Testis (tissue), 3 donors: Measurements from ENCODE around the gene CARHSP1. TPM values are rescaled to one million over a fixed set of nuclear protein-coding genes. Genes with fewer than 3 reads are reported as not detected.

Source experiments
- DNase-seq: peaks from one replicate; pipeline ENCODE4 v3.0.0-alpha.2; 2019
- H3K27ac ChIP-seq, 2 donors: fragments of 200-600 bp; sonication (generic); one replicate each; pipeline ENCODE4 v1.5.1; 2019
- H3K27me3 ChIP-seq: fragments of 200-600 bp; sonication (generic); one replicate; pipeline ENCODE4 v1.5.1; 2019
- H3K36me3 ChIP-seq: fragments of 200-600 bp; sonication (generic); one replicate; pipeline ENCODE4 v1.5.1; 2017; ENCODE audit warnings: low read depth; ENCODE audit errors: missing control alignments
- H3K4me1 ChIP-seq: fragments of 200-600 bp; sonication (generic); one replicate; pipeline ENCODE4 v1.5.1; 2019
- H3K4me3 ChIP-seq, 2 donors: fragments of 200-600 bp; sonication (generic); one replicate each; pipeline ENCODE4 v1.5.1; 2017 to 2019
- H3K9me3 ChIP-seq: fragments of 200-600 bp; sonication (generic); one replicate; pipeline ENCODE4 v1.5.1; 2017
- POLR2A ChIP-seq: fragments of 450-650 bp; IDR thresholded peaks from one replicate; pipeline ENCODE4 v1.6.1; 2017; ENCODE audit warnings: antibody characterized with exemption, mild to moderate bottlenecking, moderate library complexity
- WGBS, 2 donors: methylation state at CpG; one replicate each; pipeline ENCODE4 v1.1.5; 2018; 5-methylcytosine and 5-hydroxymethylcytosine counted together
- intact Hi-C: fragments of 100-400 bp; cut with DNase I; formaldehyde crosslinking; loops from one replicate; pipeline ENCODE4 v1.15.1; 2023; ENCODE audit warnings: low total_unique reads
- polyA plus RNA-seq: library from polyadenylated mRNA; stranded (reverse); fragments of 350-450 nt; fragmentation: Illumina TruSeq; extraction: RNeasy Lipid Tissue Mini Kit (QIAGEN cat#74804); gene quantifications from one replicate; pipeline ENCODE4 v1.2.3, GENCODE V29; 2014; ENCODE audit warnings: low read depth, low replicate concordance; ENCODE audit not compliant: insufficient read depth
- total RNA-seq, 2 donors: library from RNA; depleted of rRNA; stranded (reverse); fragments of >200 nt; gene quantifications; one replicate each; pipeline ENCODE4 v1.2.3, GENCODE V29; 2016
- TF ChIP-seq, protein P1 (sequence below), 3 experiments: fragments of 450-650 bp in 2 of 3; fragments of 200-600 bp in 1 of 3; sonication (generic) in 1 of 3; IDR thresholded peaks; one replicate each; pipeline ENCODE4 v1.5.1; 2016 to 2019; ENCODE audit warnings: antibody characterized with exemption in 3 of 3, mild to moderate bottlenecking in 2 of 3, moderate library complexity in 1 of 3

The CARHSP1 gene
- total and polyA plus RNA-seq, 3 donors from 2014 or later, result 241 to 457 (median 437) TPM

DNA sequence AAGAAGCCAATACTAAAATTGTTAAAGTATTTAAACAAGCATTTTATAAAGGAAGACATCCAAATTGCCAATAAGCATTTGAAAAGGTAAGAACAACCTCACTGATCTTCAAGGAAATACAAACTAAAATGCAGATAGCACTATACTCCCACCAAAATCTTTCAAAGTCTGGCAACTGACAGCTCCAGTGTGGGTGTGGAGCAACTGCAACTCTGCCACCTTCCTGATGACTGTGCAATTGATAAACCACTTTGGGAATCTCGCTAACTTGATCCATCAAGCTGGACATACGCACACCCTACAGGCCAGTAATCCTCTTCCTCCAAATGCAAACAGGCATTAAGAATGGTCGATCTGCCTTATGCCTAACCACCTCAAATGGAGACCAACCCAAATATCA lies 45.3 kb upstream of the CARHSP1 start:
- no peaks in the 10 kb centered on the region for H3K36me3 ChIP-seq

DNA sequence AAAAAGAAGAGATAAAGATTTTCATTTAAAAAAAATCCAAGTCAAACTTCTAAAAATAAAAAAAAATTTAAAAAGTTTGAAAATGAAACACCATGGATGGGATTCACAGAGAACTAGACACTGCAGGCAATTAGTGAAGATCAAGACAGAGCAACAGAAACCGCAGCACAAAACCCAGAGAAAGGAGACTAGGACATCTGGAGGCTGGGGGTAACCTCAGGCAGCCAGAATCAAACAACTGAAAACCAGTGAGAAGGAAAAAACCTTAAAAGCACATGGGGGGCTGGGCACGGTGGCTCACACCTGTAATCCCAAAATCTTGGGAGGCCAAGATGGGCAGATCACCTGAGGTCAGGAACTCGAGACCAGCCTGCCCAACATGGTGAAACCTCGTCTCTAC lies 44.0 kb upstream of the CARHSP1 start:
- 95 to 96% methylated on average over 4 of the region's 4 CpGs for WGBS, 2 donors
- DNase-seq, result no peak
- no peak overlapping the region for H3K27ac ChIP-seq
- H3K36me3 ChIP-seq, result no peaks in the 10 kb centered on the region
- H3K4me1 ChIP-seq, result no peaks in the 10 kb centered on the region
- intact Hi-C loops, result no loop called here
- no peaks in the 10 kb centered on the region for H3K27me3 ChIP-seq
- no peaks in the 10 kb centered on the region for H3K9me3 ChIP-seq
- H3K4me3 ChIP-seq, result no peak overlapping the region
- no peak for TF ChIP-seq POLR2A
- TF ChIP-seq, protein P1, sequence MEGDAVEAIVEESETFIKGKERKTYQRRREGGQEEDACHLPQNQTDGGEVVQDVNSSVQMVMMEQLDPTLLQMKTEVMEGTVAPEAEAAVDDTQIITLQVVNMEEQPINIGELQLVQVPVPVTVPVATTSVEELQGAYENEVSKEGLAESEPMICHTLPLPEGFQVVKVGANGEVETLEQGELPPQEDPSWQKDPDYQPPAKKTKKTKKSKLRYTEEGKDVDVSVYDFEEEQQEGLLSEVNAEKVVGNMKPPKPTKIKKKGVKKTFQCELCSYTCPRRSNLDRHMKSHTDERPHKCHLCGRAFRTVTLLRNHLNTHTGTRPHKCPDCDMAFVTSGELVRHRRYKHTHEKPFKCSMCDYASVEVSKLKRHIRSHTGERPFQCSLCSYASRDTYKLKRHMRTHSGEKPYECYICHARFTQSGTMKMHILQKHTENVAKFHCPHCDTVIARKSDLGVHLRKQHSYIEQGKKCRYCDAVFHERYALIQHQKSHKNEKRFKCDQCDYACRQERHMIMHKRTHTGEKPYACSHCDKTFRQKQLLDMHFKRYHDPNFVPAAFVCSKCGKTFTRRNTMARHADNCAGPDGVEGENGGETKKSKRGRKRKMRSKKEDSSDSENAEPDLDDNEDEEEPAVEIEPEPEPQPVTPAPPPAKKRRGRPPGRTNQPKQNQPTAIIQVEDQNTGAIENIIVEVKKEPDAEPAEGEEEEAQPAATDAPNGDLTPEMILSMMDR (IDR thresholded peaks at IDR 0.05), result no peak

More for the DNA sequence above, 45.3 kb upstream of the CARHSP1 start:
- Histone ChIP-seq H3K4me3 (no peak overlapping the region), H3K27ac (no peak overlapping the region), H3K9me3 (no peaks in the 10 kb centered on the region), H3K27me3 (no peaks in the 10 kb centered on the region), H3K4me1 (no peaks in the 10 kb centered on the region)
- no peak for DNase-seq
- intact Hi-C loops, result no loop called here
- no peak for TF ChIP-seq POLR2A
- TF ChIP-seq, protein P1 (IDR thresholded peaks at IDR 0.05), result no peak
- WGBS, 2 donors, result 92 to 97% methylated on average over 3 of the region's 3 CpGs

DNA sequence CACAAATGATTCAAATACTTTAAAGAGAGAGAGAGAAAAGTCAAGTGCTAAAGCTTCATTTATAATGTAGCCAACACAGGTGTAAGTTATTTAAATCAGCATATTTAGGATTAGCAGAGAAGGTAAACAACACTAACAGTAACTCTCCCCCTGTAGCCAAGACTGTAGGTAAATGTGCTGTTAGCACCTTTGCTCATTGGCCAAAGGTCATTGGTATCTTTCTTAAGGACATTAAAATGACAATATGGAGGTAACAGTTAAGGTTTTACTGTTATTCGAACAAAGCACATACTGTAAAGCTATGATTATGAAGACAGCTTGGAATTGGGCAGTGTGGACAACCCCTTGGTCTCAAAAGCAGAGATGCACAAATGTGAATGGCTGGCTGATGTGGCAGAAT lies 42.0 kb upstream of the CARHSP1 start:
- TF ChIP-seq, protein P1 (IDR thresholded peaks at IDR 0.05), result no peak
- TF ChIP-seq POLR2A, result no peak
- Histone ChIP-seq H3K9me3 (no peaks in the 10 kb centered on the region), H3K4me3 (no peak overlapping the region), H3K36me3 (no peaks in the 10 kb centered on the region), H3K27ac (no peak overlapping the region), H3K4me1 (no peaks in the 10 kb centered on the region), H3K27me3 (no peaks in the 10 kb centered on the region)
- no peak for DNase-seq
- intact Hi-C loops, result no loop called here
- 80 to 100% methylated on average over 1 of the region's 1 CpG for WGBS, 2 donors

DNA sequence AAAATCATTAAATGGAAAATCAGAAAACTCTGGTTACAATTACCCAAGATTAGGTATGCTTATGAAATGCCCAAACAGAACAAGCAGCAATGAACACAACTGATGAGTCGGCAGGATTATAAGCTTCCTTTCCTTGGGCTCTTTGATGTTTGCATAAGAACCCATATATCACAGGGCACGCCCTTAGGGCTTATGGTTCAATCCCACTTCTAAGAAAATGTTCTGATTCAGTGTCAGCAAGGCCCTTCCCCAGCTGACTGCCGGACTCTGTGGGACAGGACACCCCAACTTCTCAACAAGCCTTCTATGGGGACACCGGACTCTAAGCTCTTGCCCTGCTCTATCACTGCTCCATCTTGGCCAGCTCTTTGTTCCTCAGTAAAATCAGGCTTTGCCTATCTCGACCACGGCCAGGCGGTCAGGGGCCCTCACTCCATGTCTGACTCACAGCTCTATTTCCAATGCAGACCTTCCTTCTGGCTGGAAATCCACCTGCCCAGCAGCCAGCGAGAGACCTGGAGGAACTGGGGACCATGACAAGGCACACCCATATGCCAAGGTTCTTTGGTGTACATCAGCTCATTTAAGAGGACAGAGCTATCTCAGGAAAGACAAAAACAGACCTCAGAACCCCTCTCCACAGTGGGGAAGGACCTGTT lies 40.1 kb upstream of the CARHSP1 start:
- H3K36me3 ChIP-seq, result no peaks in the 10 kb centered on the region

More for the DNA sequence above, 40.1 kb upstream of the CARHSP1 start:
- WGBS, 2 donors, result 87 to 91% methylated on average over 6 to 8 of the region's 8 CpGs
- DNase-seq, result no peak
- intact Hi-C loops, result no loop called here
- Histone ChIP-seq H3K27ac (no peak overlapping the region), H3K4me1 (no peaks in the 10 kb centered on the region), H3K27me3 (no peaks in the 10 kb centered on the region), H3K4me3 (no peak overlapping the region), H3K9me3 (no peaks in the 10 kb centered on the region)
- no peak for TF ChIP-seq POLR2A
- TF ChIP-seq, protein P1 (IDR thresholded peaks at IDR 0.05), result no peak
